IMR-90 (cell line): ENCODE measurements around the gene PRKCA. TPM values are rescaled to one million over a fixed set of nuclear protein-coding genes. Genes with fewer than 3 reads are reported as not detected.
A peak's percentile ranks its signal among the peaks of the same experiment; 100 is the strongest.

Experiments used
- ATAC-seq: fragments of 200-7000 bp; cut with Tn5 transposase; 2 replicates; pipeline ENCODE4 v1.9.1; 2020; ENCODE audit warnings: low read depth, mild to moderate bottlenecking, moderate library complexity
- BruUV-seq: library from RNA; stranded (reverse); fragments of 400-500 nt; replicated peaks from 2 replicates; lab custom pipeline; 2021; lab: Mats Ljungman, UMichigan
- CTCF ChIA-PET: fragments of 300-600 bp; formaldehyde crosslinking; extraction: SDS; loops from one replicate; lab custom pipeline; 2021; ENCODE audit warnings: antibody characterized with exemption; lab: Yijun Ruan, JAX
- POLR2A ChIA-PET: fragments of 300-600 bp; sonication (Branson Sonifier 250); formaldehyde crosslinking; loops from one replicate; lab custom pipeline; 2022; ENCODE audit warnings: antibody characterized with exemption; ENCODE audit not compliant: unreplicated experiment; lab: Charles Lee
- DNase-seq: peaks from one replicate; pipeline ENCODE4 v3.0.0; 2013
- H2AFZ ChIP-seq: replicated peaks from 2 replicates; pipeline ENCODE3; 2013; ENCODE audit warnings: low read length, mild to moderate bottlenecking; ENCODE audit not compliant: poor library complexity
- H2AK5ac ChIP-seq: 2 replicates; pipeline ENCODE4 v1.6.1; 2013; ENCODE audit warnings: low read depth, low read length, inconsistent platforms
- H2AK9ac ChIP-seq: replicated peaks from 2 replicates; pipeline ENCODE3; 2013; ENCODE audit warnings: mild to moderate bottlenecking, low read depth, low read length, moderate library complexity; ENCODE audit not compliant: poor library complexity
- H2BK120ac ChIP-seq: 2 replicates; pipeline ENCODE4 v1.6.1; 2013; ENCODE audit warnings: low read depth, low read length, inconsistent platforms
- H2BK15ac ChIP-seq: 3 replicates; pipeline ENCODE4 v1.6.1; 2013; ENCODE audit warnings: low read depth, low read length, inconsistent platforms
- H2BK20ac ChIP-seq: 2 replicates; pipeline ENCODE4 v1.6.1; 2013; ENCODE audit warnings: low read depth, mild to moderate bottlenecking, inconsistent platforms, low read length, moderate library complexity
- H2BK5ac ChIP-seq: 2 replicates; pipeline ENCODE4 v1.6.1; 2013; ENCODE audit warnings: mild to moderate bottlenecking, low read depth, low read length, inconsistent platforms; ENCODE audit not compliant: poor library complexity, severe bottlenecking
- H3K14ac ChIP-seq: replicated peaks from 2 replicates; pipeline ENCODE4 v1.6.1; 2013; ENCODE audit warnings: low read depth, low read length, inconsistent platforms
- H3K18ac ChIP-seq: 2 replicates; pipeline ENCODE4 v1.6.1; 2013; ENCODE audit warnings: low read depth, low read length, control low read depth
- H3K23ac ChIP-seq: 2 replicates; pipeline ENCODE4 v1.6.1; 2013; ENCODE audit warnings: low read depth, low read length, inconsistent platforms
- H3K27ac ChIP-seq: 2 replicates; pipeline ENCODE4 v1.5.1; 2013; ENCODE audit warnings: mild to moderate bottlenecking, control low read depth, low read length; ENCODE audit not compliant: insufficient read depth
- H3K27me3 ChIP-seq: 2 replicates; pipeline ENCODE4 v1.6.1; 2013; ENCODE audit warnings: low read length; ENCODE audit not compliant: control insufficient read depth, insufficient read depth
- H3K36me3 ChIP-seq: 2 replicates; pipeline ENCODE4 v1.6.1; 2013; ENCODE audit warnings: low read length, mixed read lengths; ENCODE audit not compliant: control insufficient read depth, insufficient read depth
- H3K4ac ChIP-seq: 2 replicates; pipeline ENCODE4 v1.6.1; 2013; ENCODE audit warnings: low read depth, low read length, inconsistent platforms
- H3K4me1 ChIP-seq: 2 replicates; pipeline ENCODE4 v1.6.1; 2013; ENCODE audit warnings: low read length, mixed read lengths; ENCODE audit not compliant: control insufficient read depth, insufficient read depth
- H3K4me2 ChIP-seq: 2 replicates; pipeline ENCODE4 v1.6.1; 2013; ENCODE audit warnings: low read depth, mild to moderate bottlenecking, control low read depth, low read length, moderate library complexity
- H3K4me3 ChIP-seq: 2 replicates; pipeline ENCODE4 v1.5.1; 2013; ENCODE audit warnings: low read depth, mild to moderate bottlenecking, control low read depth, low read length, moderate library complexity; ENCODE audit not compliant: insufficient read depth
- H3K56ac ChIP-seq: 2 replicates; pipeline ENCODE4 v1.6.1; 2013; ENCODE audit warnings: low read length, inconsistent platforms; ENCODE audit not compliant: insufficient read depth; ENCODE audit errors: extremely low read depth
- H3K79me1 ChIP-seq, 2 experiments: 2 replicates each; pipeline ENCODE4 v1.6.1; 2013; ENCODE audit warnings: low read length in 2 of 2, inconsistent platforms in 1 of 2, low read depth in 1 of 2
- H3K9ac ChIP-seq: 2 replicates; pipeline ENCODE4 v1.6.1; 2013; ENCODE audit warnings: low read depth, low read length, control low read depth
- H3K9me1 ChIP-seq: 2 replicates; pipeline ENCODE4 v1.6.1; 2013; ENCODE audit warnings: low read length, inconsistent platforms; ENCODE audit not compliant: insufficient read depth
- H3K9me3 ChIP-seq: 2 replicates; pipeline ENCODE4 v1.6.1; 2013; ENCODE audit warnings: low read length; ENCODE audit not compliant: control insufficient read depth, insufficient read depth
- H4K20me1 ChIP-seq: 2 replicates; pipeline ENCODE4 v1.6.1; 2013; ENCODE audit warnings: low read length, inconsistent platforms; ENCODE audit not compliant: insufficient read depth
- H4K5ac ChIP-seq: 2 replicates; pipeline ENCODE4 v1.6.1; 2013; ENCODE audit warnings: mild to moderate bottlenecking, low read depth, low read length, control low read depth
- H4K8ac ChIP-seq, 2 experiments: 2 replicates each; pipeline ENCODE4 v1.6.1; 2013; ENCODE audit warnings: low read depth in 2 of 2, low read length in 2 of 2, control low read depth in 1 of 2, inconsistent platforms in 1 of 2
- H4K91ac ChIP-seq: 2 replicates; pipeline ENCODE4 v1.6.1; 2013; ENCODE audit warnings: low read depth, low read length, inconsistent platforms; ENCODE audit not compliant: insufficient read depth
- BHLHE40 ChIP-seq: fragments of 150-350 bp; IDR thresholded peaks from 2 replicates; pipeline ENCODE4 v1.6.1; 2016; ENCODE audit warnings: mild to moderate bottlenecking, low read depth, low read length
- CEBPB ChIP-seq: IDR thresholded peaks from 2 replicates; pipeline ENCODE4 v1.6.1; 2012; ENCODE audit warnings: low read depth, low read length, improper control_type of control experiment
- CHD1 ChIP-seq: IDR thresholded peaks from 2 replicates; pipeline ENCODE4 v1.6.1; 2012; ENCODE audit warnings: low read depth, low read length, improper control_type of control experiment
- FOS ChIP-seq: fragments of 150-350 bp; IDR thresholded peaks from 2 replicates; pipeline ENCODE4 v1.6.1; 2016; ENCODE audit warnings: low read depth, low read length
- MAFK ChIP-seq: IDR thresholded peaks from 2 replicates; pipeline ENCODE4 v1.6.1; 2012; ENCODE audit warnings: low read depth, low read length, improper control_type of control experiment
- MAZ ChIP-seq: IDR thresholded peaks from 2 replicates; pipeline ENCODE4 v1.6.1; 2012; ENCODE audit warnings: low read depth, mild to moderate bottlenecking, low read length, improper control_type of control experiment, moderate library complexity, borderline replicate concordance
- MXI1 ChIP-seq: IDR thresholded peaks from 2 replicates; pipeline ENCODE4 v1.6.1; 2012; ENCODE audit warnings: low read depth, mild to moderate bottlenecking, low read length, moderate library complexity, borderline replicate concordance
- NFE2L2 ChIP-seq: fragments of 150-350 bp; IDR thresholded peaks from 2 replicates; pipeline ENCODE4 v1.6.1; 2016; ENCODE audit warnings: low read depth, mild to moderate bottlenecking, low read length
- POLR2A ChIP-seq: IDR thresholded peaks from 2 replicates; pipeline ENCODE4 v1.6.1; 2012; ENCODE audit warnings: mild to moderate bottlenecking, low read depth, low read length
- RAD21 ChIP-seq: IDR thresholded peaks from 2 replicates; pipeline ENCODE4 v1.6.1; 2012; ENCODE audit warnings: low read length, improper control_type of control experiment
- RCOR1 ChIP-seq: IDR thresholded peaks from 2 replicates; pipeline ENCODE4 v1.6.1; 2012; ENCODE audit warnings: mild to moderate bottlenecking, low read length, improper control_type of control experiment; ENCODE audit not compliant: insufficient replicate concordance
- RFX5 ChIP-seq: IDR thresholded peaks from 2 replicates; pipeline ENCODE4 v1.8.0; 2012; ENCODE audit warnings: low read depth, mild to moderate bottlenecking, low read length, moderate library complexity
- SMC3 ChIP-seq: fragments of 150-350 bp; IDR thresholded peaks from 2 replicates; pipeline ENCODE4 v1.6.1; 2016; ENCODE audit warnings: low read depth, mild to moderate bottlenecking, antibody characterized with exemption, low read length, moderate library complexity
- whole genome bisulfite sequencing, 2 experiments: methylation state at CpG; one replicate each; pipeline versions ENCODE4 v1.1.5 to v1.1.7; 2013; ENCODE audit warnings: missing lambda C conversion rate in 2 of 2; ENCODE audit not compliant: insufficient read length in 1 of 2; ENCODE audit errors: extremely low coverage in 2 of 2; 5-methylcytosine and 5-hydroxymethylcytosine counted together
- dilution Hi-C: fragments of 300-500 bp; cut with HindIII; formaldehyde crosslinking; loops from one replicate; pipeline ENCODE4 v1.14.3; 2018; ENCODE audit warnings: low sequenced_read_pairs; ENCODE audit not compliant: unreplicated experiment
- in situ Hi-C: fragments of 300-500 bp; cut with MboI; formaldehyde crosslinking; loops from 3 replicates; pipeline ENCODE4 v1.14.3; 2019; ENCODE audit warnings: low sequenced_read_pairs, inconsistent platforms, mixed read lengths
- intact Hi-C: fragments of 100-400 bp; cut with micrococcal nuclease; formaldehyde crosslinking; loops from 2 replicates; pipeline ENCODE4 v1.10.0; 2022
- polyA plus RNA-seq, 3 experiments: library from polyadenylated mRNA; depleted of rRNA; stranded (reverse); fragments of >200 nt; gene quantifications; 2 replicates each; pipeline ENCODE4 v1.2.3, GENCODE V29; 2012; ENCODE audit warnings: low replicate concordance in 1 of 3
- total RNA-seq: library from RNA; depleted of rRNA; stranded (reverse); fragments of >200 nt; gene quantifications from 2 replicates; pipeline ENCODE4 v1.2.3, GENCODE V29; 2012
- TF ChIP-seq, protein P1 (sequence below): conservative IDR thresholded peaks from 2 replicates; pipeline ENCODE4 v1.5.1; 2012; ENCODE audit warnings: mild to moderate bottlenecking, low read depth, low read length, improper control_type of control experiment
- TF ChIP-seq, protein P2 (sequence below): fragments of 150-350 bp; IDR thresholded peaks from 2 replicates; pipeline ENCODE4 v1.6.1; 2016; ENCODE audit warnings: low read depth, mild to moderate bottlenecking, low read length, moderate library complexity, borderline replicate concordance
- TF ChIP-seq, protein P3 (sequence below): fragments of 150-350 bp; IDR thresholded peaks from 2 replicates; pipeline ENCODE4 v1.6.1; 2017; ENCODE audit warnings: mild to moderate bottlenecking, antibody characterized with exemption, low read length, low read depth

PRKCA gene
- total and polyA plus RNA-seq, 2 of the 4 experiments (the other 2 are of a cell fraction), result 31.0 to 46.0 TPM

DNA sequence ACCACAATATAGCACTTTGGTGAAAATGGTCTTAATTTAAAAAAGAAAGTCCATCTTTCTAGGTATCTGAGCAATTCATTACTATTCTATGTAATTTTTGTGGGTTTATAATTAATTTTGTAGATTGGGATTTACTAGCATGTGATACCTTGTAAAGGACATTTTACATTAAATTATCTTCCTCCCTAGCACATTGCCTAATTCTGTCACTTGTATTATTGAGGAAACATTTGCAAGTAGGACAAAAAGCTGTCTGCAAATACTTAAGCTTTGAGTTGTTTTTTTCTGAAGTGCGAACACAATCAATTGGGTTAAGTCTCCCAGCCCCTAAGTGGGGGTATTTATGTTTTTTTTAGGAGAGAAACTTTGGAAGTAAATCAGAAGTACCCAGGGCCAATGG is 167.0 kb downstream of the PRKCA start:
- Histone ChIP-seq H3K4ac (peak overlapping the region; percentile 33; the same call in 1 of the 2 replicates), H2BK5ac (peak overlapping the region; percentile 90), H4K5ac (no peak overlapping the region), H4K8ac (peak overlapping the region in 1 of 2 experiments; percentile 41; a peak in 2 of 4 replicates), H2BK120ac (peak overlapping the region; percentile 50; the same call in 1 of the 2 replicates), H3K23ac (peak overlapping the region; percentile 39; the same call in 1 of the 2 replicates), H3K79me1 (peaks cover 20 to 73% of the 10 kb centered on the region in 2 experiments), H2AK9ac (no peak overlapping the region), H3K56ac (peak overlapping the region; percentile 22; the same call in 1 of the 2 replicates), H3K4me1 (peaks cover 29% of the 10 kb centered on the region), H3K9ac (no peak overlapping the region), H3K36me3 (no peaks in the 10 kb centered on the region), H2AK5ac (peak overlapping the region; percentile 26; the same call in 1 of the 2 replicates), H3K4me3 (no peak overlapping the region), H3K14ac (peak overlapping the region; percentile 8; the same call in 1 of the 2 replicates), H2BK20ac (peak overlapping the region; percentile 53; the same call in 1 of the 2 replicates), H2AFZ (no peak overlapping the region), H4K20me1 (no peaks in the 10 kb centered on the region), H3K27ac (no peak overlapping the region; the same call in 1 of the 2 replicates), H3K27me3 (no peaks in the 10 kb centered on the region), H4K91ac (peak overlapping the region; percentile 13; the same call in 1 of the 2 replicates), H3K18ac (peak overlapping the region; percentile 66), H3K9me3 (no peaks in the 10 kb centered on the region), H3K4me2 (no peak overlapping the region), H3K9me1 (peaks cover 23% of the 10 kb centered on the region), H2BK15ac (peak overlapping the region; percentile 76; the same call in 1 of the 3 replicates)
- dilution Hi-C loops, result no loop called here
- TF ChIP-seq, protein P1, sequence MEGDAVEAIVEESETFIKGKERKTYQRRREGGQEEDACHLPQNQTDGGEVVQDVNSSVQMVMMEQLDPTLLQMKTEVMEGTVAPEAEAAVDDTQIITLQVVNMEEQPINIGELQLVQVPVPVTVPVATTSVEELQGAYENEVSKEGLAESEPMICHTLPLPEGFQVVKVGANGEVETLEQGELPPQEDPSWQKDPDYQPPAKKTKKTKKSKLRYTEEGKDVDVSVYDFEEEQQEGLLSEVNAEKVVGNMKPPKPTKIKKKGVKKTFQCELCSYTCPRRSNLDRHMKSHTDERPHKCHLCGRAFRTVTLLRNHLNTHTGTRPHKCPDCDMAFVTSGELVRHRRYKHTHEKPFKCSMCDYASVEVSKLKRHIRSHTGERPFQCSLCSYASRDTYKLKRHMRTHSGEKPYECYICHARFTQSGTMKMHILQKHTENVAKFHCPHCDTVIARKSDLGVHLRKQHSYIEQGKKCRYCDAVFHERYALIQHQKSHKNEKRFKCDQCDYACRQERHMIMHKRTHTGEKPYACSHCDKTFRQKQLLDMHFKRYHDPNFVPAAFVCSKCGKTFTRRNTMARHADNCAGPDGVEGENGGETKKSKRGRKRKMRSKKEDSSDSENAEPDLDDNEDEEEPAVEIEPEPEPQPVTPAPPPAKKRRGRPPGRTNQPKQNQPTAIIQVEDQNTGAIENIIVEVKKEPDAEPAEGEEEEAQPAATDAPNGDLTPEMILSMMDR, result no peak
- TF ChIP-seq POLR2A (no peak), RCOR1 (no peak), MAZ (no peak), MAFK (no peak), MXI1 (no peak), SMC3 (no peak), NFE2L2 (no peak), FOS (no peak), CHD1 (no peak), CEBPB (no peak), BHLHE40 (no peak), RAD21 (no peak), RFX5 (no peak)
- TF ChIP-seq, protein P2, sequence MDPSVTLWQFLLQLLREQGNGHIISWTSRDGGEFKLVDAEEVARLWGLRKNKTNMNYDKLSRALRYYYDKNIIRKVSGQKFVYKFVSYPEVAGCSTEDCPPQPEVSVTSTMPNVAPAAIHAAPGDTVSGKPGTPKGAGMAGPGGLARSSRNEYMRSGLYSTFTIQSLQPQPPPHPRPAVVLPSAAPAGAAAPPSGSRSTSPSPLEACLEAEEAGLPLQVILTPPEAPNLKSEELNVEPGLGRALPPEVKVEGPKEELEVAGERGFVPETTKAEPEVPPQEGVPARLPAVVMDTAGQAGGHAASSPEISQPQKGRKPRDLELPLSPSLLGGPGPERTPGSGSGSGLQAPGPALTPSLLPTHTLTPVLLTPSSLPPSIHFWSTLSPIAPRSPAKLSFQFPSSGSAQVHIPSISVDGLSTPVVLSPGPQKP, result no peak
- TF ChIP-seq, protein P3, sequence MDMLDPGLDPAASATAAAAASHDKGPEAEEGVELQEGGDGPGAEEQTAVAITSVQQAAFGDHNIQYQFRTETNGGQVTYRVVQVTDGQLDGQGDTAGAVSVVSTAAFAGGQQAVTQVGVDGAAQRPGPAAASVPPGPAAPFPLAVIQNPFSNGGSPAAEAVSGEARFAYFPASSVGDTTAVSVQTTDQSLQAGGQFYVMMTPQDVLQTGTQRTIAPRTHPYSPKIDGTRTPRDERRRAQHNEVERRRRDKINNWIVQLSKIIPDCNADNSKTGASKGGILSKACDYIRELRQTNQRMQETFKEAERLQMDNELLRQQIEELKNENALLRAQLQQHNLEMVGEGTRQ, result no peak
- CTCF ChIA-PET, result no interaction called here
- WGBS, 2 experiments, result no CpG with 5 or more reads among the region's 1 CpG
- in situ Hi-C loops, result no loop called here
- intact Hi-C loops, result loop anchor here (1.0 to 5.0 kb wide), 5 partner anchors 25 to 162 kb away; no protein-coding TSS in a partner anchor
- no peak for ATAC-seq
- DNase-seq, result no peak
- no TSS peak for BruUV-seq
- POLR2A ChIA-PET, result interaction anchor here (0.6 kb wide), 2 partner anchors 37 to 83 kb away, joined by 3 read pairs; no protein-coding TSS in a partner anchor
